Brain microvascular endothelial cell (primary cell): ENCODE data around the gene KIAA1328.

Source experiments
- DNase-seq: peaks from one replicate; pipeline ENCODE4 v3.0.0-alpha.2; 2020
- H3K27ac ChIP-seq: fragments of 250-450 bp; sonication (Bioruptor Pico); 2 replicates; pipeline ENCODE4 v1.5.1; 2020; ENCODE audit warnings: mild to moderate bottlenecking, moderate library complexity
- H3K27me3 ChIP-seq: fragments of 250-450 bp; sonication (Bioruptor Pico); replicated peaks from 2 replicates; pipeline ENCODE4 v1.5.1; 2020; ENCODE audit warnings: mild to moderate bottlenecking
- H3K36me3 ChIP-seq: fragments of 250-450 bp; sonication (Bioruptor Pico); replicated peaks from 2 replicates; pipeline ENCODE4 v1.5.1; 2020; ENCODE audit warnings: mild to moderate bottlenecking
- H3K4me3 ChIP-seq: 2 replicates; pipeline ENCODE4 v1.5.1; 2011; ENCODE audit warnings: low read depth, mild to moderate bottlenecking, control low read depth, low read length, moderate library complexity
- in situ Hi-C: cut with HindIII; loops from 2 replicates; pipeline ENCODE4 v1.10.0; 2017; ENCODE audit warnings: low sequenced_read_pairs, low pct_ligation_motif_present
- TF ChIP-seq, protein P1 (sequence below): IDR thresholded peaks from 2 replicates; pipeline ENCODE4 v1.5.1; 2011; ENCODE audit warnings: low read depth, mild to moderate bottlenecking, moderate library complexity, low read length, control low read depth, inconsistent platforms; ENCODE audit errors: missing control alignments

The KIAA1328 gene

GRCh38 chr18:37266290-37266689, 437.4 kb downstream of the KIAA1328 start:
- DNase-seq: no peak
- Histone ChIP-seq H3K36me3 (no peaks in the 10 kb centered on the region), H3K27me3 (no peaks in the 10 kb centered on the region), H3K27ac (no peak overlapping the region), H3K4me3 (no peak overlapping the region)
- TF ChIP-seq, protein P1, sequence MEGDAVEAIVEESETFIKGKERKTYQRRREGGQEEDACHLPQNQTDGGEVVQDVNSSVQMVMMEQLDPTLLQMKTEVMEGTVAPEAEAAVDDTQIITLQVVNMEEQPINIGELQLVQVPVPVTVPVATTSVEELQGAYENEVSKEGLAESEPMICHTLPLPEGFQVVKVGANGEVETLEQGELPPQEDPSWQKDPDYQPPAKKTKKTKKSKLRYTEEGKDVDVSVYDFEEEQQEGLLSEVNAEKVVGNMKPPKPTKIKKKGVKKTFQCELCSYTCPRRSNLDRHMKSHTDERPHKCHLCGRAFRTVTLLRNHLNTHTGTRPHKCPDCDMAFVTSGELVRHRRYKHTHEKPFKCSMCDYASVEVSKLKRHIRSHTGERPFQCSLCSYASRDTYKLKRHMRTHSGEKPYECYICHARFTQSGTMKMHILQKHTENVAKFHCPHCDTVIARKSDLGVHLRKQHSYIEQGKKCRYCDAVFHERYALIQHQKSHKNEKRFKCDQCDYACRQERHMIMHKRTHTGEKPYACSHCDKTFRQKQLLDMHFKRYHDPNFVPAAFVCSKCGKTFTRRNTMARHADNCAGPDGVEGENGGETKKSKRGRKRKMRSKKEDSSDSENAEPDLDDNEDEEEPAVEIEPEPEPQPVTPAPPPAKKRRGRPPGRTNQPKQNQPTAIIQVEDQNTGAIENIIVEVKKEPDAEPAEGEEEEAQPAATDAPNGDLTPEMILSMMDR: peak; percentile 18
- in situ Hi-C loops: no loop called here

DNA sequence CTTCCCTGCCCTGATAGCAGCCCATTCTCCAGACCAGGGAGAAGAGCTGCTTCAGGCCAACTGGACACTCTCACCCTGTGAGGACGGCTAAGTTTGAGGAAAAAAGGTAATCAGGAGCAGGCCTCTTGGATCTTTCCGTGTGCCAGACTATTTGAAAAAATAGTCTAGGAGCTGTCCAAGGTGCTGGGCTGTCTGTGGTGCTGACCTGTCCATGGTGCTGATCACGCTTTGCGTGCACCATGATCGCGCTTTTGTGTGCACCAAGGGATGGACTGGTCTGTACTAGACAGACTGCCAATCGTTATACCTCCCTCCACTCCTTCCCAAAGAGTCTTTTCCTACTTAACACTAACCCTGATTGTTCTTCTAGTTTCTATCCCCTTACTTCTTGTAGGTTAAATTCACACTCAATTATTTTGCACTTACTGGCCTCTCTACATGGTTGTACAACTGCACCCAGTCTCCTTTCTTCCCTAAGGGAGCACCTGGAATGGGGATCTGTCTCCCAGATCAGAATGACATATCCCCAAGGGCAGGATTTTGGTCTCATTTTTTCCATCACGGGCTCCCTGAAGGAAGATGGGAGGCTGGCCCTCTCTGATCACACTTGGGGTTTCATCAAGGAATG, 441.2 kb downstream of the KIAA1328 start:
- Histone ChIP-seq H3K4me3 (no peak overlapping the region), H3K27ac (no peak overlapping the region), H3K27me3 (peaks cover 16% of the 10 kb centered on the region), H3K36me3 (no peaks in the 10 kb centered on the region)
- in situ Hi-C loops: no loop called here
- peak; percentile 36 for DNase-seq
- TF ChIP-seq, protein P1: no peak

- no peak overlapping the region for H3K4me3 ChIP-seq
- no peaks in the 10 kb centered on the region for H3K36me3 ChIP-seq
- H3K27me3 ChIP-seq: peaks cover 20% of the 10 kb centered on the region
- no peak for DNase-seq
- no peak overlapping the region for H3K27ac ChIP-seq
- in situ Hi-C loops: no loop called here
- TF ChIP-seq, protein P1: no peak
Observed at GRCh38 chr18:37270666-37271052, 441.7 kb downstream of the KIAA1328 start.

DNA sequence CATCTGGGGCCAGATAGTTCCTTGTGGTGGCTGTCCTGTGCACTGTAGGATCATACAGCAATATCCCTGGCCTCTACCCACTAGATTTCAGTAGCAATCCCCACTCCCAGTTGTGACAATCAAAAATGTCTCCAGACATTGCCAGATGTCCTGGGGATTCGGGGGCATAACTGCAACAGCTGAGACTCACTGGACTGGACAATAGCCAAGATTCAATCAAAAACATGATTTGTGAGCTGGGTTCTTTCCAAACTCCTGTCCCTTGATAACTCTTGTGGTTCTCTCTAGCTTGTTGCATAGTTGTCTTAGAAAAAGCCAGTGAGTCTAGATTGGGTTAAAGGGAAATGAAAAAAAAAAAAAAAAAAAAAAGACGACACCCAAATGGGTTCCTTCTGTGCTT, 443.3 kb downstream of the KIAA1328 start:
- Histone ChIP-seq H3K27ac (no peak overlapping the region), H3K4me3 (no peak overlapping the region), H3K27me3 (peaks cover 29% of the 10 kb centered on the region), H3K36me3 (no peaks in the 10 kb centered on the region)
- no peak for DNase-seq
- in situ Hi-C loops: no loop called here
- TF ChIP-seq, protein P1: no peak

GRCh38 chr18:37272841-37273240, 443.9 kb downstream of the KIAA1328 start:
- Histone ChIP-seq H3K36me3 (no peaks in the 10 kb centered on the region), H3K27ac (no peak overlapping the region), H3K4me3 (no peak overlapping the region), H3K27me3 (peaks cover 29% of the 10 kb centered on the region)
- DNase-seq: no peak
- in situ Hi-C loops: no loop called here
- TF ChIP-seq, protein P1: no peak
